Natural killer cell (primary cell): Measurements from ENCODE around the gene IRF4. TPM values are rescaled to one million over a fixed set of nuclear protein-coding genes. Genes with fewer than 3 reads are reported as not detected.

Experiments
- ATAC-seq, 3 donors: fragments of 150-1000 bp in 2 of 3; fragments of 200-7000 bp in 1 of 3; cut with Tn5 transposase; 1 replicate in 1 of 3; 2 replicates in 2 of 3; pipeline ENCODE4 v1.10.0; 2021; ENCODE audit warnings: mild to moderate bottlenecking in 2 of 3, moderate library complexity in 2 of 3
- DNase-seq, 2 donors: peaks; one replicate each; pipeline versions ENCODE4 v3.0.0 to v3.0.0-alpha.2; 2013 to 2021; ENCODE audit warnings: mixed read lengths in 1 of 2
- H3K27ac ChIP-seq: one replicate; pipeline ENCODE4 v1.5.1; 2013; ENCODE audit warnings: mild to moderate bottlenecking, low read length
- H3K27me3 ChIP-seq: one replicate; pipeline ENCODE4 v1.6.1; 2013; ENCODE audit warnings: low read length; ENCODE audit not compliant: control insufficient read depth, insufficient read depth
- H3K36me3 ChIP-seq: one replicate; pipeline ENCODE4 v1.6.1; 2013; ENCODE audit warnings: low read length; ENCODE audit not compliant: control insufficient read depth, insufficient read depth
- H3K4me1 ChIP-seq: one replicate; pipeline ENCODE4 v1.6.1; 2013; ENCODE audit warnings: low read length; ENCODE audit not compliant: control insufficient read depth, insufficient read depth
- H3K4me3 ChIP-seq: one replicate; pipeline ENCODE4 v1.5.1; 2013; ENCODE audit warnings: low read length
- H3K9me3 ChIP-seq: one replicate; pipeline ENCODE4 v1.6.1; 2013; ENCODE audit warnings: low read length; ENCODE audit not compliant: control insufficient read depth, insufficient read depth
- H3K27ac Mint-ChIP-seq, 2 donors: one replicate each; pipeline ENCODE4 v1.8.0; 2022; ENCODE audit warnings: mild to moderate bottlenecking in 2 of 2, mixed read lengths in 2 of 2, moderate library complexity in 1 of 2
- H3K27me3 Mint-ChIP-seq, 2 donors: one replicate each; pipeline ENCODE4 v1.8.0; 2022; ENCODE audit warnings: low read depth in 2 of 2, mixed read lengths in 2 of 2
- H3K36me3 Mint-ChIP-seq: one replicate; pipeline ENCODE4 v1.8.0; 2022; ENCODE audit warnings: mixed read lengths
- H3K4me1 Mint-ChIP-seq, 2 donors: one replicate each; pipeline ENCODE4 v1.8.0; 2022; ENCODE audit warnings: mixed read lengths in 2 of 2
- H3K4me3 Mint-ChIP-seq: one replicate; pipeline ENCODE4 v1.8.0; 2022; ENCODE audit warnings: mild to moderate bottlenecking, moderate library complexity, mixed read lengths
- H3K9me3 Mint-ChIP-seq, 2 donors: one replicate each; pipeline ENCODE4 v1.8.0; 2022; ENCODE audit warnings: mixed read lengths in 2 of 2
- CTCF ChIP-seq: fragments of 200-600 bp; IDR thresholded peaks from one replicate; pipeline ENCODE4 v1.8.0; 2022; ENCODE audit warnings: antibody characterized with exemption
- WGBS: methylation state at CpG from one replicate; pipeline ENCODE4 v1.1.7; 2013; ENCODE audit warnings: missing lambda C conversion rate; ENCODE audit not compliant: insufficient coverage; 5-methylcytosine and 5-hydroxymethylcytosine counted together
- intact Hi-C: fragments of 100-400 bp; cut with micrococcal nuclease; formaldehyde crosslinking; loops from one replicate; pipeline ENCODE4 v1.14.2; 2022
- total RNA-seq, 4 donors: library from RNA; stranded (reverse); fragments of 120-200 nt in 1 of 4; gene quantifications; one replicate each; pipeline versions ENCODE4 v1.2.3 to v1.2.4, GENCODE V29; 2013 to 2022

Gene IRF4
- total RNA-seq, 3 donors from 2014 or later (not counting 1 experiment from before 2014, with no cell fraction given): 3.5 to 37.5 (median 3.5) TPM

GRCh38 chr6:429515-430121 is 38.1 kb downstream of the IRF4 start:
- H3K4me1 ChIP-seq: peaks cover 26% of the 10 kb centered on the region
- no peak overlapping the region for H3K27ac ChIP-seq
- intact Hi-C loops: loop anchor here (5.0 to 10.0 kb wide), 3 partner anchors 45 to 92 kb away; no protein-coding TSS in a partner anchor
- DNase-seq (no peak), ATAC-seq (no peak)
- 66% methylated on average over 2 of the region's 4 CpGs for WGBS
- H3K36me3 ChIP-seq: no peaks in the 10 kb centered on the region
- Mint-ChIP-seq H3K27me3 (peaks cover 0 to 3% of the 10 kb centered on the region in 2 donors), H3K36me3 (no peaks in the 10 kb centered on the region), H3K9me3 (no peaks in the 10 kb centered on the region), H3K27ac (no peak overlapping the region), H3K4me3 (no peak overlapping the region), H3K4me1 (peaks cover 40 to 41% of the 10 kb centered on the region in 2 donors)
- no peaks in the 10 kb centered on the region for H3K27me3 ChIP-seq
- H3K9me3 ChIP-seq: no peaks in the 10 kb centered on the region
- no peak overlapping the region for H3K4me3 ChIP-seq
- TF ChIP-seq CTCF: no peak

- Mint-ChIP-seq H3K4me1 (peaks cover 40% of the 10 kb centered on the region in 2 donors), H3K9me3 (no peaks in the 10 kb centered on the region), H3K4me3 (no peak overlapping the region), H3K27ac (peak overlapping the region in 1 of 2 donors; percentile 67), H3K36me3 (no peaks in the 10 kb centered on the region), H3K27me3 (peaks cover 0 to 3% of the 10 kb centered on the region in 2 donors)
- WGBS: 75% methylated on average over 9 of the region's 10 CpGs
- TF ChIP-seq CTCF: no peak
- H3K36me3 ChIP-seq: no peaks in the 10 kb centered on the region
- H3K9me3 ChIP-seq: no peaks in the 10 kb centered on the region
- H3K4me3 ChIP-seq: no peak overlapping the region
- ATAC-seq (peak in 1 of 3 donors; percentile 14), DNase-seq (no peak)
- H3K4me1 ChIP-seq: peaks cover 28% of the 10 kb centered on the region
- H3K27me3 ChIP-seq: no peaks in the 10 kb centered on the region
- intact Hi-C loops: loop anchor here (5.0 kb wide), 2 partner anchors 61 to 94 kb away; no protein-coding TSS in a partner anchor
- no peak overlapping the region for H3K27ac ChIP-seq
Measured at GRCh38 chr6:431504-431903, 40.0 kb downstream of the IRF4 start.

DNA sequence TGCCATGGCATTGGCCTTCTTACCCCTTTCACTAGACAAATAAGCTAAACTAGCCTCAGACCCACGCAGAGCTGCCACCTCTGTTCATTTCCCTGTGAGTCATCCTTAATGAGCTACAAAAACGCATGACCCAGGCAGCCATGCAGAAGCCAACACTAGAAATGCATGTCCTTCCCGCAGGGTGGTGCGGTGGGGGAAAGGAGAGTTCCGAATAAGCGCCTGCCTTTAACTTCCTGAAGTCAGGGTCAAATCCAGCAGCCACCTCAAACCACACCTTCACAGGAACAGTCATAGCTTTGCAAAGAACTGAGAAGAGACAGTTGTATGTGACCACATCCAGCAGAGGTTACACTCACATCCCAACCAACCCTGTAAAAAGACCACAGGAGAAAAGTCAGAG is 40.4 kb downstream of the IRF4 start:
- H3K36me3 Mint-ChIP-seq: no peaks in the 10 kb centered on the region
- intact Hi-C loops: loop anchor here (5.0 kb wide), 2 partner anchors 60 to 95 kb away; no protein-coding TSS in a partner anchor
- H3K4me1 Mint-ChIP-seq: peaks cover 40% of the 10 kb centered on the region in 2 donors
- no peak for TF ChIP-seq CTCF
- peak overlapping the region in 1 of 2 donors; percentile 67 for H3K27ac Mint-ChIP-seq
- H3K4me3 Mint-ChIP-seq: no peak overlapping the region
- DNase-seq: peak; percentile 36 to 45
- H3K9me3 Mint-ChIP-seq: no peaks in the 10 kb centered on the region
- Histone ChIP-seq H3K27ac (no peak overlapping the region), H3K36me3 (no peaks in the 10 kb centered on the region), H3K27me3 (no peaks in the 10 kb centered on the region), H3K4me3 (no peak overlapping the region), H3K4me1 (peaks cover 28% of the 10 kb centered on the region), H3K9me3 (no peaks in the 10 kb centered on the region)
- peak; percentile 54 to 87 (median 78) for ATAC-seq
- peaks cover 0 to 3% of the 10 kb centered on the region in 2 donors for H3K27me3 Mint-ChIP-seq
- WGBS: 19% methylated on average over 5 of the region's 6 CpGs
